ENCODE results near the gene WNK2.

DNA sequence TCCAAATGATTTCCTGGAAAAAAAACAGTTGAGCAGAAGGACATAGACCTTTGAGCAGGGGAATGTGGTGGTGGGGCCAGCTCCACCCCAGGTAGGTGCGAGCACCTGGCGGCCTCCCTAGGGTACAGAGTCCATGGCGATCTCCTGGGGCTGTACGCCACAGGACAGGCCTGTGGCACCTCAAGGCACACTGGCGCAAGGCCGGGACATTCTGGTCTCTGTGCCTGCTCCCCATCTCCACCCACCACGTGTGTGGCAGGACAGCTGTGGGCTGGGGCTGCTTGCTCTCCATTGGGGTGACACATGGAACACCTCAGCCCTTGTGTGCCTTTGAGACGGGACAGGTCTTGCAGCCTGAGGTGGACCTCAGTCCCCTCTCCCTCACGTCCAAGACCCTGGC, 25.2 kb downstream of the WNK2 start:
- TF ChIP-seq CTCF (IDR thresholded peaks at IDR 0.05), result no peak
- no peak for TF ChIP-seq EZH2 (IDR thresholded peaks at IDR 0.05)
- no peak for TF ChIP-seq EZH2phosphoT487 (IDR thresholded peaks at IDR 0.05)

Data from neural progenitor cell (in vitro differentiated cells).